Measurements from ENCODE around the gene FRYL.

GRCh38 chr4:48709901-48710300 lies 70.2 kb downstream of the FRYL start:
- TF ChIP-seq MYC (CRISPR knock-in tag; IDR thresholded peaks at IDR 0.05; ENCODE audit: borderline replicate concordance) (no peak), ZNF543 (CRISPR knock-in tag; IDR thresholded peaks at IDR 0.05) (no peak), POLR2AphosphoS5 (IDR thresholded peaks at IDR 0.05; ENCODE audit: low read depth, low read length) (no peak), NRL (CRISPR knock-in tag; IDR thresholded peaks at IDR 0.05; ENCODE audit: borderline replicate concordance) (no peak), ZNF513 (CRISPR knock-in tag; conservative IDR thresholded peaks at IDR 0.05) (no peak), POLR2A (IDR thresholded peaks at IDR 0.05; ENCODE audit: insufficient read depth in 1 of 2, low read depth in 2 of 2, low read length in 2 of 2) (no peak)

All from HepG2 (cell line).